ENCODE results near the gene ACAA2.
A peak's percentile ranks its signal among the peaks of the same experiment; 100 is the strongest.
"Not testable (repeated sequence)": the region's sequence is repeated elsewhere in the genome, so short reads cannot be mapped to it uniquely, and the experiment has no call there.

The ACAA2 gene

GRCh38 chr18:49819071-49819662 lies 5.8 kb upstream of the ACAA2 start:
- no peak overlapping the region for H3K27ac ChIP-seq
- TF ChIP-seq CTCF (conservative IDR thresholded peaks at IDR 0.05), result no peak

- TF ChIP-seq CTCF (conservative IDR thresholded peaks at IDR 0.05), result no peak
- no peak overlapping the region for H3K27ac ChIP-seq
These were observed 4.6 kb upstream of the ACAA2 start for GRCh38 chr18:49817947-49818346.

GRCh38 chr18:49815927-49816326 lies 2.6 kb upstream of the ACAA2 start:
- no peak for TF ChIP-seq CTCF (conservative IDR thresholded peaks at IDR 0.05)
- no peak overlapping the region for H3K27ac ChIP-seq

GRCh38 chr18:49814147-49814499 lies 790 bp upstream of the ACAA2 start:
- H3K27ac ChIP-seq, result peak overlapping the region; percentile 91
- no peak for TF ChIP-seq CTCF (conservative IDR thresholded peaks at IDR 0.05)

GRCh38 chr18:49813069-49813318 lies 339 bp downstream of the ACAA2 start:
- TF ChIP-seq CTCF (conservative IDR thresholded peaks at IDR 0.05), result no peak
- peak overlapping the region; percentile 91 for H3K27ac ChIP-seq

- H3K27ac ChIP-seq, result peak overlapping the region; percentile 91
- no peak for TF ChIP-seq CTCF (conservative IDR thresholded peaks at IDR 0.05)
These were observed 856 bp downstream of the ACAA2 start for GRCh38 chr18:49812286-49813068.

- H3K27ac ChIP-seq, result peak overlapping the region; percentile 91
- TF ChIP-seq CTCF (conservative IDR thresholded peaks at IDR 0.05), result no peak
These were observed 2.0 kb downstream of the ACAA2 start for GRCh38 chr18:49811151-49811938.

GRCh38 chr18:49808553-49809191 lies 4.7 kb downstream of the ACAA2 start:
- not testable (repeated sequence) for H3K27ac ChIP-seq

Data from VCaP (cell line).